ENCODE results near the gene STK11IP.

Gene STK11IP

DNA sequence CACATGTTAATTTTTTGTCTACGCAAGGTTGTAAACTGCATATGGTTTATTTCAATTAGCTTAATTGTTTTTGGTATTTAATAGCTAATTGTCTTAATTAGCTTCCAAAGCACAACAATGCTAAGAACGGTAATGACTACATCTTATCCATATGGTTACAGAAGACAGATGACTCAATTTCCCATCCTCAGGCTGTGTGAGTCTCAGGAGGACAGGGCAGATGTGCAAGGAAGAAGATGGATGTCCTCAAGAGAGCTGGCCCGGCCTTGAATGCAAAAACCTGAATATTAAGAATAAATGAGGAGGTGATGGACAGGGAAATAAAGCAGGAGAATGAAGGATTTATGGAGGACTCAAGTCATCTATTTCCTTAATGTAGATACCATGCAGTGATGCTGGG, 61.2 kb downstream of the STK11IP start:
- DNase-seq: no peak

- no peak for DNase-seq
Measured at GRCh38 chr2:219661197-219661954, 63.7 kb downstream of the STK11IP start.

GRCh38 chr2:219661955-219662395, 64.3 kb downstream of the STK11IP start:
- DNase-seq: no peak

DNA sequence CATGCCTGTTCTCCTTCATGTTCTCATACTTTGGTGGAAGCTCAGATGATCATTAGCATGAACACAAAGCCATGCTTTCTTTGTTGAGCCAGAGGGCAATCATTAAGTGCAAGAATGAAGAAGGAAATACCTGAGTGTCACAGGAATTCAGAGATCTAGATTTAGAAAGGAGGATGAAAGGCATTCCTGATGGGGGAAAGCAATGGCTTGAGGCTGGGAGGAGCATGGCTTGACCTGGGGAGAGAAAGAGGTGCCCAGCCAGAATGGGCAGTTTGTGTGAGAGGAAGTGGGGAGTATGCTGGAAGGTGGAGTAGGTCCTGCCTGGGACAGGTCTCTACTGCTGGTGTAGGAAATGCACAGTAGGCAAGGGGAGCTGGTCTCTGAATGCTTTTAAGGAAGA, 64.9 kb downstream of the STK11IP start:
- DNase-seq: no peak

GRCh38 chr2:219663116-219663762, 65.6 kb downstream of the STK11IP start:
- DNase-seq: no peak

DNA sequence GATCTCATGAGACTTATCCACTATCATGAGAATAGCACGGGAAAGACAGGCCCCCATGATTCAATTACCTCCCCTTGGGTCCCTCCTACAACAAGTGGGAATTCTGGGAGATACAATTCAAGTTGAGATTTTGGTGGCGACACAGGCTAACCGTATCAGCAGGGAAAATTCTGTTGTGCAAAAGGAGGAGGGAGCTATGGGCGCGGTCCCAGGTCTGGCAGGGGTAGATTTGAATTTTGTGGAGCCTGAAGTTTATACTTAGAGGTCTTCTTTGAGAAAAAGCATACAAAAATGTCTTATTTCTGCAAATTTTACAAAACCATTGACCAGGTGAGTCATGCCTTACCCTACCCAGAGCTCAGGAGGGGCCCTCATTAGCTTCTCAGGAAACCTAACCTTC, 66.4 kb downstream of the STK11IP start:
- no peak for DNase-seq

- no peak for DNase-seq
Measured at GRCh38 chr2:219664944-219665343, 67.3 kb downstream of the STK11IP start.

- no peak for DNase-seq
Measured at GRCh38 chr2:219665926-219666325, 68.3 kb downstream of the STK11IP start.
